NOMO-1 treated with dmso at 0.1 percent for 144 hours (cell line): ENCODE data around the gene TTLL6.
"Not testable (repeated sequence)": the region's sequence is repeated elsewhere in the genome, so short reads cannot be mapped to it uniquely, and the experiment has no call there.

Experiments used
- DNase-seq: peaks from one replicate; lab custom pipeline; 2025; ENCODE audit not compliant: unreplicated experiment; lab: John Stamatoyannopoulos, UW

Gene TTLL6

DNA sequence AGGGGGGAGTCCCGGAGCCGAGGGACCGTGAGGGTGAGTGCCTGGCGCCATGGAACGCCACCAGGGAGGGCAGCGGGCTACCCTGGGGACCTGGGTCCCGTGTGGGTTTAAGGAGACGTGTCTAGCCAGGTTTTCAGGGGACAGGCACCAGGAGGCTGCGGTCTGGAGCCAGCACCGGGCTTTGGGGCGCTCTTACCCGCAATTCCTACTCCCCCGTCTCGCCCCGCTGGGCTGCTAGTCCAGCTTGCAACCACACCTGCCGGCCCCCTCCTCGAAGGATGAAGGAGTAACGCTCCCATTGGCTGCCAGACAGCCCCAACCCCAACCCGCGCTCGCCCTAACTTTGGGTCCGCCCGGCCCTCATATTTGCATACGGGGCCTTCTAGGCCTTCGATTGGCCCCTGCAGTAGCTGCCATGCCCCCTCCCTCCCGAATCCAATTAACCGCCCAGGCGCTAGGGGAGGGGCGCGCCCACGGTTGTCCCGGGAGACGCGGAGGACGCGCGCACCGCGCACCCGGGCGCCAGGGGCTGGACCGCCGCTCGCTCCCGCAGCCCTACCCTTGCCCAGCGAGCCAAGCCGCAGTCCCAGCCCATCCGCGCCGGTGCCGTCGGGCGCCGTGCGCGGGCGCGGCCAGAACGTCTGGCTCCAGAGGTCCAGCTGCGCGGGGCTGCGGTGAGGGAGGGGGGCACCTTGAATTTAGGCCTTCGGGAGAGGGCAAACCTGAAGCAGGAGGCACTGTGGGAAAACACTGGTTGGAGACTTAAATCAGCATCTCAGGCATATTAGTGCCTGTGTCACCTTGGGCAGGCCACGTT is at the start of gene TTLL6:
Gene TTLL6, minus strand, starts transcription at position 456 of the 817 bp plus-strand sequence. Its CDS starts 157 bp downstream, at position 299.
- peak; percentile 86 for DNase-seq

DNA sequence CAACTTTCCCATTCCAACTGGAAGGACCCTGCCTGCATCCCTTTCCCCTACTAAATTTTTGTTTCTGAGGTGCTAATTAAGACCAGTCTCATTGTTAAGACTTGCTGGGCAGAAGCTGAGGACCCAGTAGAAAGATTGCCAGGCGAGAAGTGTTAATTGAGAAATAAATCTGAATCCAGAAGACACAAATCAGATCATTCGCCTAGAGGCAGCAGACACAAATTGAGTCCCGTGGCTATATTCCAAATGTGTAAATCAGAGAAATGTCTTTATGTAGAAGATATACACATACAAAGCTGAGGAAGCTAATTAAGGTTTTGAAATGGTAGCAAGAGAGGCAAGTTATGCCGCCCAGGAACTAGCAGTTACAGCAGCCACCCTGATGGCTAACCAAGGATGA is 43.4 kb upstream of the TTLL6 start:
- DNase-seq = no peak

- DNase-seq = no peak
Observed at GRCh38 chr17:48860034-48860433, 43.0 kb upstream of the TTLL6 start.

GRCh38 chr17:48856122-48856821 is 39.2 kb upstream of the TTLL6 start:
- DNase-seq = no peak

- no peak for DNase-seq
Observed at GRCh38 chr17:48854774-48855476, 37.9 kb upstream of the TTLL6 start.

- DNase-seq = no peak
Observed at GRCh38 chr17:48850792-48851323, 33.8 kb upstream of the TTLL6 start.

- DNase-seq = no peak
Observed at GRCh38 chr17:48843187-48843900, 26.3 kb upstream of the TTLL6 start.

- DNase-seq = no peak
Observed at GRCh38 chr17:48842746-48843145, 25.7 kb upstream of the TTLL6 start.

DNA sequence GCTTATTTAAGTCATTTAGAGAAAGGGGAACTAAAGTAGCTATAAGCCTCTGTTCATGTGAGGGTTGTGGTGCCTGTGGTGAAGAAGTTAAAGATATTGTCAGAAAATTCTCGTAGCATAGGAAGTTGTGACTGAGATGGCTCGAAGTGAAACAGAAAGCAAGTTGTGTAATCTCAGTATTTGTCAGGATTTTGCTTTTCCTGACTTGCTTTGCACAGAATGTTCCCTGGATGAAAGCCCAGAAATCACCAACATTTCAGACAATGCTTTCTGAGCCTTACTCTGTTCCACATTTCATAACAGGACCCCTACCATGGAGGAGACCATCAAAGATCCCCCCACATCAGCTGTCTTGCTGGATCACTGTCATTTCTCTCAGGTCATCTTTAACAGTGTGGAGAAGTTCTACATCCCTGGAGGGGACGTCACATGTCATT is 24.4 kb upstream of the TTLL6 start:
- peak; percentile 87 for DNase-seq

DNA sequence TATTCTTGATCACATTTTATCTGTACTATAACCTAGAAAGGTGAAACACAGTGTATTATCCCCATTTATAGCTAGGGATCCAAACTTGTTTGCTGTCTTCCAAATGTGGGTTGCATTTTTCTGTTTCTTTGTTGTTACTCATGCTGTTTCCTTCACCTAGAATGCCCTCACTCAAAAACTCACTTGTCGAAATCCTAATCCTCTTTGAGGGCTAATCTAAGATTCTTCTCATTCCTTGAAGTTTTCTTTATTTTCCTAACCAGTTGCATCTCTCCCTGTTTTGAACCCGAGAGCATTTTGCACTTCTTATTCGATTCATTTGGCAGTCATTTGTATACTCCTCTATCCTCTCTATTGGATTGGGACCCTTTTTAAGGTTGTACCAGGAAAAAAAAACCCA is 23.4 kb upstream of the TTLL6 start:
- no peak for DNase-seq

- peak; percentile 57 for DNase-seq
Observed at GRCh38 chr17:48837458-48837857, 20.4 kb upstream of the TTLL6 start.

GRCh38 chr17:48835971-48836370 is 18.9 kb upstream of the TTLL6 start:
- DNase-seq = no peak

DNA sequence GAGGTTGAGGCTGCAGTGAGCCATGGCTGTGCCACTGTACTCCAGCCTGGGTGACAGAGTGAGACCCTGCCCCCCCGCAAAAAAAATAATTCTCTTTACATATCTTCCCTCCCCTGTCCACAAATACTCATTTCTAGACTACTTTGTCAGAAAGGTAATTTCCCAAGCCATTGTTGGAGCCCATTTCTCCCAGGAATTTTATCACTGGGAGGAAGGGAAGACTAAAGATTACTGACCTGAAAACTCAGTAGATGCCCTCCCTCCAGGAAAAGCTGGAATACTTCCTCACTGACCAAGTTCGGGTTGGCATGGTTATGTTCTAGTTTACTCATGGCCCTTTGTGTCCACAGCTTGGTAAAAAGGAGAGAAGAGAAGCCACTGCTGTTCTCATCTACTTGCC is 17.9 kb upstream of the TTLL6 start:
- DNase-seq = no peak

GRCh38 chr17:48831549-48831883 is 14.5 kb upstream of the TTLL6 start:
- no peak for DNase-seq

- DNase-seq = peak; percentile 95
Observed at GRCh38 chr17:48830840-48831548, 14.0 kb upstream of the TTLL6 start, which contains the start of gene CALCOCO2. Gene CALCOCO2 (plus strand): TSS chr17:48831035. CDS start chr17:48841708, 10,673 bp downstream.

GRCh38 chr17:48825446-48826381 is 8.7 kb upstream of the TTLL6 start:
- DNase-seq = no peak

- not testable (repeated sequence) for DNase-seq
Observed at GRCh38 chr17:48820936-48821335, 3.9 kb upstream of the TTLL6 start.

- no peak for DNase-seq
Observed at GRCh38 chr17:48819466-48819865, 2.4 kb upstream of the TTLL6 start.

DNA sequence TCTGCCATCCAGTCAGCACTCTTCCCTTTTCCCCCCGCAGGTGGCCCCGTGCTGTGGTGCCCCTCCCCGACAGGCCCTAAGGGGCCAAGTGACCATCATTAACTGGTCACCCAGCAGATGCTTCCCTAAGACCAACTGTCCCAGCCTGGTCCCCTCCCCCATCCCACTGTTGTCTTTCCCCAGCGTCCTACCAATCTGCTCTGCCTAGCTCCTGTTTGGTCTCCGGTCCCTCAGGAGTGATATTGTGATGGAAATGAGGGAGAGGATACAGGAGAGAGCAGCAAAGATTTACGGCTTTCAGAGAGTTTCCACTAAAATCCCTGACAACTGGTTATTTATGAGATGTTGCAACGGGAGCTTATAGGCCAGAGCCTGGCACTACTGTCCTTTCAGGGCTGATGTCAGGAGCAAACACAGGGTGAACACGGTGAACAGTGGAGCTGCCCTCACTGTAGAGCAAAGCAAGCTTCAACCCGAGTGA is 1.4 kb upstream of the TTLL6 start:
- no peak for DNase-seq
